ENCODE measurements around the gene DNAJC12.
A peak's percentile ranks its signal among the peaks of the same experiment; 100 is the strongest.
"Not testable (repeated sequence)": the region's sequence is repeated elsewhere in the genome, so short reads cannot be mapped to it uniquely, and the experiment has no call there.

The DNAJC12 gene

DNA sequence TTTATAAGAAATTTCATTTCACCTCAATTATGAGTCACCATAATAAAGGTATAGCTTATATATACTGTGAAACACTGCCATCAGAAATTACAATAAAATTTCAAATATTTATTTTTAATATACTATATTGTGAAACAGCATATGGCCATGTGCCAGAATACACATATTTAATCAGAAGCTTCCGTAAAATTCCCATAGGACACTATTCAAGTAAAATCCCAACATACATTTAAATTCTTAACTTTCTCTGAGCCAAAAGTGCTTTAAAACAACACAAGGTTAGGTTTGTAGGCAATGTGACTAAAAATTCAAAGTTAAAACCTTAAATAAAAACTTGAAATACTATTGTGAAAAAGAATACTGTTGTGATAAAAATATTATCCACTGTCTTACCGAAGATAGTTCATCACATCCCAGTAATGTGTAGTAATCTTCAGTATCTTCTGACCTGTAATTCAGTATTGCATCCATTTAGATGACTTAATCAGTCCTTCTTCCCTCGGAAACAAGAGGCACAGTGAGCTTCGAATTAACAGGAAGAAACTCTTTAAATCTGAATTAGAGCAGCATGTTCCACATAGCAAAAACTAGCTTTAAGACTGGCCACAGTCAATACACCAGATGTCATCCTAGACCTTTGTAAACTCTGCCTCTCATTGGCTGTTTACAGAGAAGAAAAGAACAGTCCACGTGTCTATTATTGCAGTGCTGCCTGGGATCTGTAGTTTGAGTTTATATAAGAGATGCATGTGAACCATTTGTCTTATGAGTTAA, at the start of gene DNAJC12:
Gene DNAJC12 (minus strand): TSS at position 648 of the 774 bp plus-strand sequence. CDS start 177 bp downstream, at position 471.
- DNase-seq: no peak

DNA sequence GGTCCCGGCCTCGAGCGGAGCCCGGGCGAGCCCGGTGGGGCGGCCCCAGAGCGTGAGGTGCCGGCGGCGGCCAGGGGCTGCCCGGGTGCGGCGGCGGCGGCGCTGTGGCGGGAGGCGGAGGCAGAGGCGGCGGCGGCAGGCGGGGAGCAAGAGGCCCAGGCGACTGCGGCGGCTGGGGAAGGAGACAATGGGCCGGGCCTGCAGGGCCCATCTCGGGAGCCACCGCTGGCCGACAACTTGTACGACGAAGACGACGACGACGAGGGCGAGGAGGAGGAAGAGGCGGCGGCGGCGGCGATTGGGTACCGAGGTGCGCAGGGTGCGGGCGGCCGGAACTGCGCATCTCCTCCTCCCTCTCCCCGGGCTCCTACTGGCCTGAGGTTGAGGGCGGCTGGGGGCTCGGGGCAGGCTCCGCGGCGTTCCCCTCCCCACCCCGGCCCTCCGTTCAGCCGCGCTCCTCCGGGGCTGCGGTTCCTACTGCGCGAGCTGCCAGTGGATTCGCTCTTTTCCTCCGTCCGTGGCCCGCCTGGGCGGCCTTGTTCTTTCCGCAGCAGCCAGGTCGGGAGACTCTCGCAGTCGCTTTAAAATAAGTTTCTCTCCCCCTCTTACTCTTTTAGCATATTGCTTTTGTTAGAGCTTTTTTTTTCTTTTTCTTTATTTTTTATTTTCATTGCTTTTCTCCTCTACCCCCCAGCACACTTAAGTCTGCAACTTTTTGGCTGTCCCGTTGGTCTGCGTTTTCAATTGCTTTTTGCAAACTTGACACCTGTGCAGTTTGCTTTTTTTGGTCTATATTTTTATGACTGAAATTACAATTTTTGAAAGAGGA, 47.1 kb upstream of the DNAJC12 start:
- peak; percentile 64 for DNase-seq

DNA sequence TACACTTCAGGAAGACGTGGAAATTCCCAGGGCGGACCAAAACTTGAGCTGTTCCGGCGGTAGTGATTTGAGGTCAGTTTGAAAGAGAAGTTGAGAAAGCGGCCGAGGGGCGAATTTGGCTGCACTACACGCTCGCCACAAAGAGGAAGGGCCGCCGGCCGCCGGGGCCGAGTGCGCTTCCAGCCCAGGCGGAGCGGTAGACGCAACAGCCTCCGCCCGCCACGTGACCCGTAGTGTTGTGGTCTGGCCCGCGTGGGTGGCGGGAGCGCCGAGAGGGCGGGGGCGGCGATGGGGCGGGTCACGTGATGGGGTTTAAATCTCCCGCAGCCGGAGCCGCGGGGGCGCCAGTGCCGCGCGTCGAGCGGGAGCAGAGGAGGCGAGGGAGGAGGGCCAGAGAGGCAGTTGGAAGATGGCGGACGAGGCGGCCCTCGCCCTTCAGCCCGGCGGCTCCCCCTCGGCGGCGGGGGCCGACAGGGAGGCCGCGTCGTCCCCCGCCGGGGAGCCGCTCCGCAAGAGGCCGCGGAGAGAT, 46.4 kb upstream of the DNAJC12 start, which contains the start of gene SIRT1:
Gene SIRT1 (plus strand): TSS at position 344 of the 529 bp plus-strand sequence. CDS start 66 bp downstream, at position 410.
- DNase-seq: peak; percentile 85

DNA sequence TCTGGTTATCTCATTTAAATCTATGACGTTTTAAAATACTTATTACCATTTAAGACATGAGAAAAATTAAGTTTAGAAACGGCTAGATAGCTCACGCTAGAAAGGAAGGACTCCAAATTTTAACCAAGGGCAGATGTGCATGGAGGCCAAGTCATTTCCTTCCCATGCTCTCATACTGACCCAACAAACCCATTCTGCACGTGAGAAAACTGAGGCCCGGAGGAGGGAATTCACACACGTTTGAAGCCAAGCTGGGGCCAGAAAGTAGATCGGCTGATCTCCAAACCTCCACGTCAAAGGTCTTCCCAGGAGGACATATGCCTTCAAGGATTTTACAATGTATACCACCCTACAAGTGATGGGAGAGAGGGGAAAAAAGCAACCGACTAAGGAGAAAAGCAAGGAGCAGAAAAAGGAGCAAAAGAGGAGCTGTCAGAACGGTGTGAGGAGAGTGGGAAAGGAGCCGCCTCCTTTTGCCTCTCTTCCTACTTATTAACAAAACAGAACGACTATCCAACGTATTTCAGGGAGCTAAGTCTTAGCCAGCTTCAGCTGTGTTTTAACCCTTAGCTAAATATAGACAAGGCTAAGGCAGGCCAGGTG, 45.8 kb upstream of the DNAJC12 start:
- DNase-seq: no peak

DNA sequence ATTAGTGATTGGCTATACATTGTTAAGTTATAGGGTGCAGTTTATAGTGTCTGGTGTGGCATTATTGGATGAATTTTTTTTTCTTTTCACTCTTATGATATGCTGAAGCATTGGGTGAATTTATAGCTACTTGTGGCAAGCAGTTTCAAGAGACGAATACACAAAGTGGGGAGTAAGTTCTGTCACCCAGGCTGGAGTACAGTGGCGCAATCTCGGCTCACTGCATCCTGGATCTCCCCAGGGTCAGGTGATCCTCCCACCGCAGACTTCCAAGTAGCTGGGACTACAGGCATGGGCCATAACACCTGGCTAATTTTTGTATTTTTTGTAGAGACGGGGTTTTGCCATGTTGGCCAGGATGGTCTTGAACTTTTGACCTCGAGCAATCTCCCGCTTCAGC, 40.1 kb upstream of the DNAJC12 start:
- no peak for DNase-seq

DNA sequence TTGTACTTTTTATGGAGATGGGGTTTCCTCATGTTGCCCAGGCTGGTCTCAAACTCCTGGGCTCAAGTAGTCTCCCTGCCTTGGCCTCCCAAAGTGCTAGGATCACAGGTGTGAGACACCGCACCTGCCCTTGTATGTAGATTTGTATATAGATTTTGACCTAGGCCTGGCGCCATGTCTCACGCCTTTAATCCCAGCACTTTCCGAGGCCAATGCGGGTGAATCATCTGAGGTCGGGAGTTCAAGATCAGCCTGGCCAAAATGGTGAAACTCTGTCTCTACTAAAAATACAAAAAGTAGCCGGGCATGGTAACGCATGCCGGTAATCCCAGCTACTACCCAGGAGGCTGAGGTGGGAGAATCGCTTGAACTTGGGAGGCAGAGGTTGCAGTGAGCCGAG, 39.4 kb upstream of the DNAJC12 start:
- DNase-seq: not testable (repeated sequence)

DNA sequence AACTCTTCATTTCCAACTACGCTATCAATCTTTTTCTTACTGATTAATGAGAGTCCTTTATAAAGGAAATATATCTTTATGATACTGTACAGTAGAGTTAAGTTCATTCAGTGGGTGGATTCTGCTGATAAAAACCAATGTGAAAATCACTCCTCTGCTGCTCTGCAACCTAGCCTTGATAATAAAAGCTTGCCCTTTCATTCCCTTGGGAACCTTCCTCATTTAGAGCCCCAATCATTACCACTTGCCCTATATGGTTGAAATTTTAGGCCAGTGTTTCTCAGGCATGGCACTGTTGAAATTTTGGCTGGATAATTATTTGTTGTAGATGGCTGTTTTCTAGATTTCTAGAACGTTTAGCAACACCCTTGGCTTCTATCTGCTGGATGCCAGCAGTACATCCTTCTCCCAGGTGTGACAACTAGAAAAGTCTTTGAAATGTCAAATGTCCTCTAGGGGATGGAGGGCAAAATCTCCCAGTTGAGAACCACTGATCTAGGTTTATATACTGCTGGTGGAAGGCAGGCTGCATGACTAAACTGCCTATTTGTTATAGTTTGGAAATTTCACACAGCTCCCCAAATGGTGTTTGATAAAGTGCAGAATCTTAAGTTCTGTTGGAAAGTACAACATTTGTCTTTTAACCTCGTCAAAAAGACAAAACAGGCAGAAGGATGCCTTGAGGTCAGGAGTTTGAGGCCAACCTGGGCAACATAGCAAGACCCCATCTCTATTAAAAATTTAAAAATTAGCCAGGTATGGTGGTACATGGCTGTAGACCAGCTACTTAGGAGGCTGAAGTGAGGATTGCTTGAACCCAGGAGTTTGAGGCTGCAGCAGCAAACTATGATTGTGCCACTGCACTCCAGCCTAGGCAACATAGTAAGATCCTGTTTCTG, 37.6 kb upstream of the DNAJC12 start:
- no peak for DNase-seq

DNA sequence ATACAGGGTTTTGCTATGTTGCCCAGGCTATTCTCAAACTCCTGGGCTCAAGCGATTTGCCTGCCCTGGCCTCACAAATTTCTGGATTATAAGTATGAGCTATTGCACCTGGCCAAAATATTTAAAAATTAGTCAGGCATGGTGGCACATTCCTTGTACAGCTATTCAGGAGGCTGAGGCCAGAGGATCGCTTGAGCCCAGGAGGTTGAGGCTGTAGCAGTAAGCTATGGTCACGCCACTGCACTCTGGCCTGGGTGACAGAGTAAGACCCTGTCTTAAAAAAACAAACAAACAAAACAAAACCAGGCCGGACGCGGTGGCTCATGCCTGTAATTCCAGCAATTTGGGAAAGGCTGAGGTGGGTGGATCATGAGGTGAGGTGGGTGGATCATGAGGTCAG, 32.0 kb upstream of the DNAJC12 start:
- DNase-seq: no peak

DNA sequence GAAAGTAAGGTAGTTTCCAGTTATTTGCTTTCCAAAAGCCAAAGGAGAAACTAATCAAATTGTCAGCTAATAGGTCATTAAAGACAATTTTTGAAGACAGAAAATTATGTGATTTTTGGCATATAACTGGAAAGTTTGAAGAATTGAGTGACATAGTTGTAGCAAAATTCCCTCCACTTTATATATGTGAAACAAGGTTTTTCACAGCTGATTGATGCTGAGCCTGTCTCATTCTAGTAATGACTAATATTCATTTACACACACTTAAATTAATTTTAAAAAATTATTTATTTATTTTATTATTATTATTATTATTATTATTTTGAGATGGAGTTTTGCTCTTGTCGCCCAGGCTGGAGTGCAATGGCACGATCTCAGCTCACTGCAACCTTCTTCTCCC, 30.1 kb upstream of the DNAJC12 start:
- no peak for DNase-seq

DNA sequence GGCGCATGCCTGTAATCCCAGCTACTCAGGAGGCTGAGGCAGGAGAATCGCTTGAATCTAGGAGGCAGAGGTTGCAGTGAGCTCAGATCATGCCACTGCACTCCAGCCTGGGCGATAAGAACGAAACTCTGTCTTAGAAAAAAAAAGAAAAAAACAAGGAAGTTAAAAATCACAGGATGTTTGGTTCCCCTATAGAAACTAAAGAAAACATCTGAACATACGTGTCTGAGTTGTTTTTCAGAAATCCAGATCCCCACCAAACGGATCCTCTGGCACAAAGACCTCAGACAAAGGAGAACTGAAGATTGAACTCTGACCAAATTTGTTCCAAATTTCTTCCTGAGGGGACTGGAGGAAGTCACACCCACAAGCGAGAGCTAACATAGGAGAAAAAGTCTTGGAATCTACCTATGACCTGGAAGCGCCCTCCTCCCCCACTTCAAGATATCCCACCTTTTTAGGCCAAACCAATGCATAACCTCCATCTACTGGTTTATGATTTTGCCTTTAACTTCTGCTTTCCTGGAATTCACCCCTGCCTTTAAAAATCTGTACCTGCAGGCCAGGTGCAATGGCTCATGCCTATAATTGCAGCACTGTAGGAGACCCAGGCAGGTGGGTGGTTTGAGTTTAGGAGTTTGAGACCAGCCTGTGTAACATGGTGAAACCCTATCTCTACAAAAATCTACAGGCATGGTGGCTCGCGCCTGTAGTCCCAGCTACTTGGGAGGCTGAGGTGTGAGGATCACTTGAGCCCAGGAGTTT, 26.8 kb upstream of the DNAJC12 start:
- no peak for DNase-seq

DNA sequence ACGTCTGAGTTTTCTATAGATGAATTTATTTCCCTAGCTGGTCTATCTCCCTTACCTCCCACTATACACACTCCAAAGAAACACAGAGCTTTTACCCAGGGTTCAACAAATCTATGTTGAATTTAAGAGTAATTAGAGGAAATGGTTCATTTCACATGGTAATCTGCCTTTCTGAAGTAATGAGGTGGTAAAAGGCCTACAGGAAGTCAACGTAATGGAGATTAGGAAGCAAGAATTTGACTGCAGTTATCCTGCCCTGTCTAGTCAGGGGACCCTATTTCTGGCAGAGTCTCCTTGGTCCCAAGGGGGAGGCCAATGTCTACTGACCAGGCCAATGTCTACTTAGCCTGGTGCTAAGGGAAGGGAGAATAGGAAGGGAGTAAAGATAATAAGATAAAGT, 25.1 kb upstream of the DNAJC12 start:
- DNase-seq: no peak

DNA sequence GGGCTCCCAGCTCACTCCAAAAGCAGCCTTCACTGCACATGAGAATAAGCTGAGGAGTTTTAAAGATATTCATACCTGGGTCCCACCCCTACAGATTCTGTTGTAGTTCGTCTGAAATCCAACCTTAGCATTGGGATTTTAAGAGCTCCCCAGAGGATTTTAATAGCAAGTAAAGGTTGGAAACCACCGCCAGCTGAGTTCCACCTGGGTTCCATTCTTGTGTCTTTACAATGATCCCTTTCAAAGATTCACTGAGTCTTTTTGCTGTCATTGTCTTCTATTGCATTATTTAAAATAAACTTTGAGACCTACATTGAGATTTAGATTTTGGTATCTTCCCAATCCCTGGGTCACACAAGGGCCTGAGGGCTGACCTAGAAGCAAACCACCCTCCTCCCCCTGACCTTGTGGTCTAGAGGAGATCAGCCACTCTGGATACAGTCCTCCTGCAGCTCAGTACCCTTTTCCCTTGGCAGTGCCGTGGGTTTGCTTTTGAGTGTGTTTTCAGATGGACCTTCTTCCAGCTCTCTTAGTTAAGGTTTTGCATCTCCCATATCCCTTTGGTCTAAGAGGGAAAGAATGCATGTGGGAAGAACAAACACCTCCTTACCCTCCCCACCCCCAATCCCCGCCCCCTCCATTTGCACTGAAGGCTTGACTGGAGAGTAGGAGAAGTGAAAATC, 23.9 kb upstream of the DNAJC12 start:
- no peak for DNase-seq

DNA sequence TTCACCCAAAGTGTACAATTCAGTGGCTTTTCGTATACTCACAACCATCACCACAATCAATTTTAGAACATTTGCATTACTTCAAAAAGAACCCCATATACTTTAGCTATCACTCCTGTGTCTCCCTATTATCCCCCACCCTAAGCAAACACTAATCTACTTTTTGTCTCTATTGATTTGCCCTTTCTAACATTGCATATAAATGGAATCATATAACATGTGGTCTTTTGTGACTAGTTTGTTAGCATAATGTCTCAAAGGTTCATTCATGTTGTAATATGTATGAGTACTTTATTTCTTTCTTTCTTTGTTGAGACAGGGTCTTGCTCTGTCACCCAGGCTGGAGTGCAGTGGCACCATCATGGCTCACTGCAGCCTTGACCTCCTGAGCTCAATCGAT, 21.0 kb upstream of the DNAJC12 start:
- no peak for DNase-seq

DNA sequence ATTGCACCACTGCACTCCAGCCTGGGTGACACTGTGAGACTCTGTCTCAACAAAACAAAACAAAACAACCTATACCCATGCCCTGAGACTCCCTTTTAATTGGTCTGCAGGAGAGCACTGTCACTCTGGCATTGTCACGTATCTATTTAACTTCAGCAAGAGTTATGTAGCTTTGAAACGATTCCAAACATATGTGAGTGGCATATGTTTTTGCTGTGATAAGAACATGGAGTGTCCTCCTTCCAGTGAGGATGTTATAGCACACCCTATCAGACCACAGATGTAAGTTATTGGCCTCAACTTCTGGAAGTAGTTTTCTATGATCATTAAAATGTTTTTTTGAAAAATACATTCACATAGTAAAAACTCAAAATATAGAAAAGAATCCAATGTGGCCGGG, 15.5 kb upstream of the DNAJC12 start:
- no peak for DNase-seq

DNA sequence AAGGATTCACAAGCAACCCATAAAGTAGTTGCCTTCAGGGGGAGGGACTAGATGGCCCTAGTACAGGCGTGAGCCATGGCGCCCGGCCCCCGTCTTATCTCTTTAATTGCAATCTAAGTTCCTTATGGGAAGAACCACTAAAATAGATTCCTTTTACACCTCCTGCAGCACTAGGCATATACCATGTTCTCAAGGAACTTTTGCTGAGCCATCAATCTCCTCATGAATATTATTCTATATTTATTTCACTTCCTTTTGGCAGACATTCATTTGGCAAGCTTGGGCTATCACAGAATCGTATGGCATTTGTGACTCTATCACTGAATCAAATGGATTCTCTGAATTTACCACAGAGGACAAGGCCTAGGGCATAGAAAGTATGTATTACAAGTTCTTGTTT, 14.8 kb upstream of the DNAJC12 start:
- DNase-seq: no peak

DNA sequence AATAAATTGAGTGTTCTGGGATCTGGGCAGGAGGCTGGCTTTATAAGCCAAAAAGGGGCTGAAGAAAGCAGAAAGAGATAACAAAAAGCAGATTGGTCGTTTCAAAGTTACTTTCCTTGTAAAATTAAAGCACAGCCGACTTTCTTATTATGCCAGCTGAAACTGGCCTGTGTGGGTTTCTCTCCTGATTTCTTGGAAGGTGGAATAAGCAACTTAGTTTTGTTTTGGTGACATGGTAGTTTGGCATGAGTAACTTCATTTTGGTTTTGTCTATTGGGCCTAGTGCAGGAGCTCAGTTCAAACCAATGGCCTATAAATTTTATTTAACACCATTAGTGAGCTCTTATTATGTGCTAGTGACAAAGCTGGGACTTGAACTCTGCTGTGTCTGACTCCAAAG, 13.2 kb upstream of the DNAJC12 start:
- no peak for DNase-seq

DNA sequence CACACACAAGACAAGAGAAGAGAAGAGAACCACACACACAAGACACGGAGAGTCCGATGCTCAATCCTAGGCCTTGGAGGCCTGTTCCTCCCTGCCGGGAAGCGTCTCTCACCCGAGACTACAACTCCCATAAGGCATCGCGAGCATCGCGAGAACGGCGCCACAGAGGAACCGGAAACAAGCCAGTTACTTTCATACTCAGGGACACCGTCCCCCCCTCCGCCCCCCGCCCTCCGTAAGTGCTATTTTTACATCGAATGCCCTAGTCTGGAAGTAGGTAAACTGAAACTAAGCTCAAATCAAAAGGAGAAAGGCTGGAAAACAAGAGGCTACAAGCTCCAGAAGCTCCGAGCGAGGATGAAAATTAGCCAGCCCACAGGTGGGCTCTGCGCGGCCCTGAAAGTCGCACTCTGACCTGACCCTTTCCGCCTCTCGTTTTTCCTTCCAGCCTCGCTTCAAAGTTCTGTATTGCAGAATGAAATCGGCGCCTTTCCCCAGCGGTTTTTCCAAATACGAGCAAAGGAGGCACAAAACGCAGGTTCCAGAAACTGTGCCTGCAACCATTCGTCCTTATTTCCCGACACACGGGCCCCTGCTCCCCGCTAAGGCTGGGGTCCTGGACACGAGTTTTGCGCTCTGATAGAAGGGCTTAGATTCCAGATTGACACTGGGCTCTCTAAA, 11.5 kb upstream of the DNAJC12 start:
- DNase-seq: peak; percentile 78

DNA sequence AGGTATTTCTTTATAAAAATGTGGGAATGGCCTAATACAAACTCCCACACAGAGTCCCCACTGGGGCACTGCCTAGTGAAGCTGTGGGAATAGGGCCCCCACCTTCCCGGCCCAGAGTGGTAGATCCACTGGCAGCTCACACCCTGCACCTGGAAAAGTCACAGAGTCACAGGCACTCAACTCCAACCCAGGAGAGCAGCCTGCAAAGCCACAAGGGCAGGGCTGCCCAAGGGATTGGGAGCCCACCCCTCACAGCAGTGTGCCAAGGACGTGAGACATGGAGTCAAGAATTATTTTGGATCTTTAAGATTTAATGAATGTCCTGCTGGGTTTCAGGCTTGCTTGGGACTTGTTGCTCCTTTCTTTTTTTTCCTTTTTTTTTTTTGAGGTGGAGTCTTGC, 5.3 kb upstream of the DNAJC12 start:
- no peak for DNase-seq

DNA sequence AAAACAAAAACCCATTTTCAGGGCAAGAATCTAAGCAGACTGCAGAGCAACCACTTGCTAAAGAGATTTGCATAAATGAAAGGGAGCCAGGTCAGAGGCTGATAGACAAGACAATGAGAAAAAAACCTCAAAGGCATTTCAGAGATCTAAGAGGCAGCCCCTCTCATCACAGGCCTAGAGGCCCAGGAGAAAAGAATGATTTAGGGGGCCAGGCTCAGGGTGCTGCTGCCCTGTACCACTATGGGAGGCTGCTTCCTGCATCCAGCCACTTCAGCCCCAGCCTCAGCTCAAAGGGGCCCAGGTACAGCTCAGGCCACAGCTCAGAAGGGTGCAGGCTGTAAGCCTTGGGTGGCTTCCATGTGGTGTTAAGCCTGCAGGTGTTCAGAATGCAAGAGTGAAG, 3.7 kb upstream of the DNAJC12 start:
- no peak for DNase-seq

DNA sequence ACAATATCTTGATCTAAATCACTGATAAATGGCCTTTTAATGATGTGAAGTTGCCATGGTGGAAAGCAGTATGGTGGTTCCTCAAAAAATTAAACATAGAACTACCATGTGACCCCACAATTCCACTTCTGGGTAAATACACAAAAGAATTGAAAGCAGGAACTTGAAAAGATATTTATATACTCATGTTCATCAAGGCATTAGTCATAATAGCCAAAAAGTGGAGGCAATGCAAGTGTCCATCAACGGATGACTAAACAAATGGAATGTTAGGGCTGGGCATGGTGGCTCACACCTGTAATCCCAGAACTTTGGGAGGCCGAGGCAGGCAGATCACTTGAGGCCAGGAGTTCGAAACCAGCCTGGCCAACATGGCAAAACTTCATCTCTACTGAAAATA, 2.0 kb upstream of the DNAJC12 start:
- no peak for DNase-seq

Data from NCI-H1105 (cell line).